Osteocyte (in vitro differentiated cells): ENCODE data around the gene VAV3. TPM values are rescaled to one million over a fixed set of nuclear protein-coding genes. Genes with fewer than 3 reads are reported as not detected.

ENCODE experiments used
- DNase-seq: peaks from one replicate; pipeline ENCODE4 v3.0.0; 2021; ENCODE audit warnings: mixed read lengths; ENCODE audit not compliant: unreplicated experiment; ENCODE audit errors: extremely low spot score
- H3K27ac Mint-ChIP-seq: one replicate; pipeline ENCODE4 v1.8.0; 2021; ENCODE audit warnings: mild to moderate bottlenecking, mixed read lengths; ENCODE audit not compliant: unreplicated experiment
- H3K27me3 Mint-ChIP-seq: one replicate; pipeline ENCODE4 v1.8.0; 2021; ENCODE audit warnings: mixed read lengths; ENCODE audit not compliant: unreplicated experiment
- H3K36me3 Mint-ChIP-seq: one replicate; pipeline ENCODE4 v1.8.0; 2021; ENCODE audit warnings: mixed read lengths; ENCODE audit not compliant: unreplicated experiment
- H3K4me1 Mint-ChIP-seq: one replicate; pipeline ENCODE4 v1.8.0; 2021; ENCODE audit warnings: mixed read lengths; ENCODE audit not compliant: unreplicated experiment
- H3K4me3 Mint-ChIP-seq: one replicate; pipeline ENCODE4 v1.8.0; 2021; ENCODE audit warnings: mild to moderate bottlenecking, moderate library complexity, mixed read lengths; ENCODE audit not compliant: unreplicated experiment
- H3K9me3 Mint-ChIP-seq: one replicate; pipeline ENCODE4 v1.8.0; 2021; ENCODE audit warnings: mixed read lengths; ENCODE audit not compliant: unreplicated experiment
- CTCF ChIP-seq: fragments of 200-600 bp; sonication (generic); IDR thresholded peaks from 2 replicates; pipeline ENCODE4 v1.5.0; 2021; ENCODE audit warnings: antibody characterized with exemption, mild to moderate bottlenecking, moderate library complexity
- total RNA-seq: library from RNA; stranded (reverse); gene quantifications from 2 replicates; pipeline ENCODE4 v1.2.1, GENCODE V29; 2021

Gene VAV3
- total RNA-seq, 1 donor from 2014 or later, result not detected

DNA sequence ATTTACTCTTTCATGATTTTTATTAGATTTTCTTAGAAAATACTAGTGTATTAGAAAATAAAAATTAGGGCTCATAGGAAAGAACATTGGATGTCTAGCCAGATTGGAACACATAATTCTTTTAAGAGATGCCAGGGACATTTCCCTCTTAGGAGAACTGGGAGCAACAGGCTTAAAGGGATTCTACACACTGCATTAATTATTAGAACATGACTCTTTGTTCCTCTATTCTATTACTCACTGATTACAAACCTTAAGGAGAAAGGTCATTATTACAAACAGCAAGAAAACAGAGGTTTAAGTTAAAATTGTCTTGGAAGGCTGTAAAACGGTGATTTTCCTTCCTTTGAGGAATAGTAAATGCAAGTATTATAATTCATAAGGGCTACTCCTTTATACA lies 32.9 kb upstream of the VAV3 start:
- no peak overlapping the region for H3K27ac Mint-ChIP-seq
- H3K27me3 Mint-ChIP-seq, result peaks cover 8% of the 10 kb centered on the region
- no peaks in the 10 kb centered on the region for H3K9me3 Mint-ChIP-seq
- no peak for TF ChIP-seq CTCF
- no peaks in the 10 kb centered on the region for H3K36me3 Mint-ChIP-seq
- H3K4me1 Mint-ChIP-seq, result peaks cover 3% of the 10 kb centered on the region
- no peak overlapping the region for H3K4me3 Mint-ChIP-seq
- no peak for DNase-seq

DNA sequence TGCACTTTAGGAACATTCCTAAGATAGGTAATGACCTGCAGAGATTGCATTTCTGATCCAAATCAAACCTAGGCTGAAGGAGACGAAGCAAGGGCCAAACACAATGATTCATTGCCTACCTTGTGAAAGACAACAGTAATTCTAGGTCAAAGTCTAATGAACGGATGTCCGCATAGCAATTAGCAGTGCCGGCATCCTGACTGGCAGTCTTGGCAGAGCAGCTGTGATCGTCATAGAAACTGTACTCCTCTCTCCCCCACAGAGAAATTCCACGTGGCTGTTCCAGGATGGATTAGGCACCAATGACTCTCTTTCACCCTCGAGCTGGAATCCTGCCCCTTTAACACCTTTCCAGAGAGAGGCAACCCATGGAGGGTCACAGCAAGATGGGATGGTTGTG lies 28.9 kb upstream of the VAV3 start:
- DNase-seq, result no peak
- Mint-ChIP-seq H3K9me3 (no peaks in the 10 kb centered on the region), H3K36me3 (no peaks in the 10 kb centered on the region), H3K27ac (no peak overlapping the region), H3K4me1 (no peaks in the 10 kb centered on the region), H3K4me3 (no peak overlapping the region), H3K27me3 (peaks cover 11% of the 10 kb centered on the region)
- TF ChIP-seq CTCF, result no peak

DNA sequence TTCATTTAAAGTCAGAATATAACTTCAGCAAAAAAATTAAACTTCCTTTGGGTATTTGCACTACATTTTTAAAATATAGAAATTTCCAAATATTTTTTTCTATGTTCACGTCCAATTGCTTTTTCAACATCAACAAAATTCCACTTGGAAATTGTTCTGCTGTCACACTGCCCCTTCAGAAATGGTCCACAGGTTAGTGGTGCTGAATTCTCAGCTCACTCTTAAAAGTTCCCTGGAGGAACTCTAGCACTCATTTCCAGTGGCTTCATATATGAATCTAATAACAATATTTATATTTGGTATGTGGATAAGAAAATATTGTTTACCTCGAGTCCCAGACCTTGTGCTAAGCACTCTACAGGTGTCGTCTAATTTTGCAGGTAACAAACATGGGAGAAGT lies 27.4 kb upstream of the VAV3 start:
- no peak for TF ChIP-seq CTCF
- H3K4me1 Mint-ChIP-seq, result no peaks in the 10 kb centered on the region
- no peak for DNase-seq
- H3K4me3 Mint-ChIP-seq, result no peak overlapping the region
- H3K9me3 Mint-ChIP-seq, result no peaks in the 10 kb centered on the region
- no peak overlapping the region for H3K27ac Mint-ChIP-seq
- H3K27me3 Mint-ChIP-seq, result peaks cover 11% of the 10 kb centered on the region
- H3K36me3 Mint-ChIP-seq, result no peaks in the 10 kb centered on the region

DNA sequence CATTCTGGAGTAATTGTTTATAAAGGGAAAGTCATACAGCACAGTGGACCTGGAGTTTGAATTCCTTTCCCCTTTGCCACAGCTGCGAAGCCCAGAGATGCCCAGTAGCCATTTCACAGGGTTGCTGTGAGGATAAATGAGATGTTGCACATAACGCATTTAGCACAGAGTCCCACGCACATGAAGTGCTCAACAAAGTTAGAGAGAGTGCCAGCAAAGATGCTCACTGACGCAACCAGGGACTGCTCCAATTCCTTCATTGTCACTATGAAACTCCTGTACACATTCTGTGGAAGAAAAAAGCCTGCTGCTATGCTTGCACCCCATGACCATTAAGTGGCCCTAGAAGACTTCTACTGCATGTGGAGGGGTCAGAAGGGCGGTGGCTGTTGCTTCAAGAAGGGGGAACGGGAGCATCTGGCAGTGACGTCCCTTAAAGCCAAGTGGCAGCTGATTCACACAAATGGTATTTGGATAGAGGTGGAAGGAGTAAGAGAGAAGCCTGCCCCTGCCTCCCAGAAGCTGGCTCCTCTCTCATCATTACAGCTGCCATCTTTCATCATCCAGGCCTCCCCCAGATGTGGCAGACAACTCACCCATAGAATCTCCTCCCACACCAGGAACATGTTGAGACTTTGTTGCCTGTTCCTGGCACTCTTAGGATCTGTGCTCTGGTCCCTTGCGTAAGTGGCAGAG lies 26.5 kb upstream of the VAV3 start:
- TF ChIP-seq CTCF, result no peak
- no peak for DNase-seq
- H3K27ac Mint-ChIP-seq, result no peak overlapping the region

GRCh38 chr1:107990606-107991005 lies 25.6 kb upstream of the VAV3 start:
- Mint-ChIP-seq H3K4me1 (no peaks in the 10 kb centered on the region), H3K27me3 (peaks cover 14% of the 10 kb centered on the region), H3K9me3 (no peaks in the 10 kb centered on the region), H3K27ac (no peak overlapping the region), H3K36me3 (no peaks in the 10 kb centered on the region), H3K4me3 (no peak overlapping the region)
- no peak for TF ChIP-seq CTCF
- no peak for DNase-seq

More for the DNA sequence above, 26.5 kb upstream of the VAV3 start:
- H3K36me3 Mint-ChIP-seq, result no peaks in the 10 kb centered on the region
- no peaks in the 10 kb centered on the region for H3K9me3 Mint-ChIP-seq
- H3K27me3 Mint-ChIP-seq, result peaks cover 15% of the 10 kb centered on the region
- H3K4me3 Mint-ChIP-seq, result no peak overlapping the region
- no peaks in the 10 kb centered on the region for H3K4me1 Mint-ChIP-seq
